Measurements from ENCODE around the gene SH3BP5L. TPM values are rescaled to one million over a fixed set of nuclear protein-coding genes. Genes with fewer than 3 reads are reported as not detected.
"Not testable (repeated sequence)": the region's sequence is repeated elsewhere in the genome, so short reads cannot be mapped to it uniquely, and the experiment has no call there.

Gene SH3BP5L
- total RNA-seq, 3 donors from 2014 or later = 11.5 to 18.9 (median 13.4) TPM

DNA sequence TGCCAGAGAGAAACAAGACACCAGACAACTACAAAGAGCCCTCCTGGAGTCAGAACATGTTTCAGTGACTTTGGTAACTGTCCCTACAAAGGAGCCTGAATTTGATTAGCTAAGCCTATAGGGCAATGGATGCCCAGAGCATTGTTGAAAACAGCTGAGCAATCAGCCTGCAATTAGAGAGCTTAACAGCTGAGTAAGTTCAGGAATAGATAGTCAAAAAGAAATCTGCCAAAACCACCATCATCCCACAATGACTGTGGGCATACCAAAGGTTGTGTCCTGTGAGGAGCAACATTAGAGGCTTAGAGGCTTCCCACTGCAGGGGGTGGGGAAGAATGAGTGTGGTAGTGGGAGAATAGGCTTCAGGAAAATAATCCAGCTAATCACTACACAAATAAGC lies 32.1 kb downstream of the SH3BP5L start:
- H3K36me3 ChIP-seq = no peaks in the 10 kb centered on the region
- DNase-seq (ENCODE audit: low spot score in 2 of 2) = no peak
- no peak overlapping the region for H3K4me3 ChIP-seq
- intact Hi-C loops (cut with DNase I; ENCODE audit: low total_unique reads) = no loop called here
- TF ChIP-seq POLR2AphosphoS5 (IDR thresholded peaks at IDR 0.05) = no peak
- TF ChIP-seq, protein P1, sequence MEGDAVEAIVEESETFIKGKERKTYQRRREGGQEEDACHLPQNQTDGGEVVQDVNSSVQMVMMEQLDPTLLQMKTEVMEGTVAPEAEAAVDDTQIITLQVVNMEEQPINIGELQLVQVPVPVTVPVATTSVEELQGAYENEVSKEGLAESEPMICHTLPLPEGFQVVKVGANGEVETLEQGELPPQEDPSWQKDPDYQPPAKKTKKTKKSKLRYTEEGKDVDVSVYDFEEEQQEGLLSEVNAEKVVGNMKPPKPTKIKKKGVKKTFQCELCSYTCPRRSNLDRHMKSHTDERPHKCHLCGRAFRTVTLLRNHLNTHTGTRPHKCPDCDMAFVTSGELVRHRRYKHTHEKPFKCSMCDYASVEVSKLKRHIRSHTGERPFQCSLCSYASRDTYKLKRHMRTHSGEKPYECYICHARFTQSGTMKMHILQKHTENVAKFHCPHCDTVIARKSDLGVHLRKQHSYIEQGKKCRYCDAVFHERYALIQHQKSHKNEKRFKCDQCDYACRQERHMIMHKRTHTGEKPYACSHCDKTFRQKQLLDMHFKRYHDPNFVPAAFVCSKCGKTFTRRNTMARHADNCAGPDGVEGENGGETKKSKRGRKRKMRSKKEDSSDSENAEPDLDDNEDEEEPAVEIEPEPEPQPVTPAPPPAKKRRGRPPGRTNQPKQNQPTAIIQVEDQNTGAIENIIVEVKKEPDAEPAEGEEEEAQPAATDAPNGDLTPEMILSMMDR (IDR thresholded peaks at IDR 0.05) = no peak
- TF ChIP-seq POLR2A (IDR thresholded peaks at IDR 0.05) = no peak
- H3K4me1 ChIP-seq = no peaks in the 10 kb centered on the region
- H3K27ac ChIP-seq = no peak overlapping the region
- H3K9me3 ChIP-seq = peaks cover 0 to 16% of the 10 kb centered on the region in 2 donors
- H3K27me3 ChIP-seq = no peaks in the 10 kb centered on the region

DNA sequence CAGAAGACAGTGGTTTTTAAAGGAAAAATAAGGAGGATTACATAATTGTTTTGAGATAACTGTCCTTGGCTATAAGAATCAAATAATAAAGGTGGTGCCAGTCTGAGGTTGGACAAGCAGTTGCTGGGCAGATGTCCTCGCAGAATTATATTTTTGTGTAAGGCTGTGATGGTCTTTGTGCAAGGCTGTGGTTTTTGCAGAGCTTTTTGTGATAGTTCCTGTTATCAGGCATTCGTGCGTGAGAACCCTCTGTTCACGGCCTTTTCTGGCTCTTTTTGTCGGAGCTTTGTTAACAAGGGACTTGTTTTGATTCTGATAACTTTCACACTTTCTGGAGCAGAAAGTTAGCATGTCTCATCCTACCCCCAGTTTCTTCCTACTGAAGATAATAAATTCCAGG lies 33.4 kb downstream of the SH3BP5L start:
- no peaks in the 10 kb centered on the region for H3K27me3 ChIP-seq
- TF ChIP-seq POLR2A (IDR thresholded peaks at IDR 0.05) (no peak), POLR2AphosphoS5 (IDR thresholded peaks at IDR 0.05) (no peak)
- TF ChIP-seq, protein P1 (IDR thresholded peaks at IDR 0.05) = no peak
- H3K4me3 ChIP-seq = no peak overlapping the region
- intact Hi-C loops (cut with DNase I; ENCODE audit: low total_unique reads) = no loop called here
- no peak overlapping the region for H3K27ac ChIP-seq
- peaks cover 0 to 16% of the 10 kb centered on the region in 2 donors for H3K9me3 ChIP-seq
- no peak for DNase-seq (ENCODE audit: low spot score in 2 of 2)
- H3K36me3 ChIP-seq = no peaks in the 10 kb centered on the region
- H3K4me1 ChIP-seq = no peaks in the 10 kb centered on the region

DNA sequence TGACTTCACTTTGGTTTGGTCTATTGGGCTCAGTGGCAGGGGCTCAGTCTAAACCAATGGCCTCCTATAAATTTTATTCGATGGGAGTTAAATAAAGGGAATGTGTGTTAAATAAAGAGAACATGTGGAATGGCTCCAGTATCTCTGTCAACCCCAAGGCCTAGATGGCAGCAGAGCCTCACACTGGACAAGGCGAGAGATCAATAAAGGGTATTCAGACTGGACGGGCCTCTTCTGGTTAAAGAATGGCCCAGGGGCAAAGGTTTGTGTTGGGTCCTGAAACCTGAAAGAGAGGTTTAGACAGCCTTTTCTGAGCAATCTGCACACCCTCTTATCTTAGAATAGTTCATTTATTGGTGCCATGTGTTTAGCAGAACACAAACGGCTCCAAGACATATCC lies 34.7 kb downstream of the SH3BP5L start:
- Histone ChIP-seq H3K4me1 (no peaks in the 10 kb centered on the region), H3K27me3 (no peaks in the 10 kb centered on the region), H3K4me3 (no peak overlapping the region), H3K9me3 (peaks cover 0 to 16% of the 10 kb centered on the region in 2 donors), H3K27ac (no peak overlapping the region), H3K36me3 (no peaks in the 10 kb centered on the region)
- TF ChIP-seq POLR2A (IDR thresholded peaks at IDR 0.05) (no peak), POLR2AphosphoS5 (IDR thresholded peaks at IDR 0.05) (no peak)
- TF ChIP-seq, protein P1 (IDR thresholded peaks at IDR 0.05) = no peak
- DNase-seq (ENCODE audit: low spot score in 2 of 2) = no peak
- intact Hi-C loops (cut with DNase I; ENCODE audit: low total_unique reads) = no loop called here

DNA sequence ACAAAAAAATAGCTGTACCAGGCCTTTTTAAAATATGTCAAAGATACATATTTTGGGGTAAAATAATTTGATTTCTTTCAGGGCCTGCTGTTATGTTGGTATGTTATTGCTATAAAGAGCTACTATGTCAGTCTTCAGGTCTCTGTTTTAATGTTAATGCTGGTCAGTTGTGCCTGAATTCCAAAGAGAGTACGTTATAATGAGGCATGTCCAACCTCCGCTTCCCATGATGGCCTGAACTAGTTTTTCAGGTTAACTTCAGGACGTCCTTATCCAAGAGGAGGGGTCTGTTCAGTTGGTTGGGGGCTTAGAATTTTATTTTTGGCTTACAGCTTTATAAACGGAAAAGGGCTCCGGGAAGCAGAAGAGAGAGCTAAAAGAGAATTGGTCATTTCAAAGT lies 35.3 kb downstream of the SH3BP5L start:
- Histone ChIP-seq H3K4me3 (no peak overlapping the region), H3K4me1 (no peaks in the 10 kb centered on the region), H3K27ac (no peak overlapping the region), H3K9me3 (peaks cover 0 to 11% of the 10 kb centered on the region in 2 donors), H3K36me3 (no peaks in the 10 kb centered on the region), H3K27me3 (no peaks in the 10 kb centered on the region)
- intact Hi-C loops (cut with DNase I; ENCODE audit: low total_unique reads) = no loop called here
- TF ChIP-seq, protein P1 (IDR thresholded peaks at IDR 0.05) = no peak
- TF ChIP-seq POLR2A (IDR thresholded peaks at IDR 0.05) (no peak), POLR2AphosphoS5 (IDR thresholded peaks at IDR 0.05) (no peak)
- no peak for DNase-seq (ENCODE audit: low spot score in 2 of 2)

DNA sequence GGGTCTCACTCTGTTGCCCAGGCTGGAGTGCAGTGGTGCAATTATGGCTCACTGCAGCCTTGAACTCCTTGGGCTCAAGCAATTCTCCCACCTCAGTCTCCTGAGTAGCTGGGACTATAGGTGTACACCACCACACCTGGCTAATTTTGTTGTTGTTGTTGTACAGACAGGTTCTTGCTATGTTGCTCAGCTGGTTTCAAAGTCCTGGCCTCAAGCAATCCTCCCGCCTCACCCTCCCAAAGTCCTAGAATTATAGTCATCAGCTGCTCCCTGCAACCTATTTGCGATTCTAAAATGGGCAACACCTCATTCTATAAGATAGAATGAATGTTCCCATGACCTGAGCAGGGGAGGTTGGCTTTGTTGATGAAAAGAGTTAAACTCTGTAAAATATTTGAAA lies 36.4 kb downstream of the SH3BP5L start:
- H3K36me3 ChIP-seq; H3K27me3 ChIP-seq; H3K4me3 ChIP-seq; intact Hi-C loops (cut with DNase I; ENCODE audit: low total_unique reads); H3K4me1 ChIP-seq; DNase-seq (ENCODE audit: low spot score in 2 of 2); H3K27ac ChIP-seq; H3K9me3 ChIP-seq: not testable (repeated sequence)

DNA sequence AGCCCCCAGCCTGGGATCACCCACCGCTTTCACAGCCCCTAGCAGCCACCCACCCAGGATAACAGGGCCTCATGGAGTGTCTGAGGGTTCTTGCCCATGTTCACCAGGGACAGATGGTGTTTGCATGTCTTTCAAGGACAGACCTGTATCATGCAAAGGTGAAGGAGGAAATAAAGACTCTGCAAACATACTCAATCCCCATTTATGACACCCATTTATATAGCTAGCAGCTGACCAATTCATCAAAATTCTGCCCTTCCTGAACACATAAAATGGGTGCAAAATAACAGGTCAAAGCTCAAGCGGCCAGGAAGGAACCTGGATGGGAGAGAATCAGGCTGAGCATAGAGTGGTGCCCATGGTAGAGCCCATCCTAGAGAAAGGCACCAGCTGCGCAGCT lies 37.4 kb downstream of the SH3BP5L start:
- Histone ChIP-seq H3K4me1 (no peaks in the 10 kb centered on the region), H3K9me3 (no peaks in the 10 kb centered on the region), H3K36me3 (no peaks in the 10 kb centered on the region), H3K27me3 (no peaks in the 10 kb centered on the region), H3K27ac (no peak overlapping the region), H3K4me3 (no peak overlapping the region)
- no peak for DNase-seq (ENCODE audit: low spot score in 2 of 2)
- TF ChIP-seq POLR2AphosphoS5 (IDR thresholded peaks at IDR 0.05) (no peak), POLR2A (IDR thresholded peaks at IDR 0.05) (no peak)
- TF ChIP-seq, protein P1 (IDR thresholded peaks at IDR 0.05) = no peak
- intact Hi-C loops (cut with DNase I; ENCODE audit: low total_unique reads) = no loop called here

Data from breast epithelium (tissue), 4 donors.